ENCODE results near the gene LYPLAL1.
A peak's percentile ranks its signal among the peaks of the same experiment; 100 is the strongest.
"Not testable (repeated sequence)": the region's sequence is repeated elsewhere in the genome, so short reads cannot be mapped to it uniquely, and the experiment has no call there.

Gene LYPLAL1

DNA sequence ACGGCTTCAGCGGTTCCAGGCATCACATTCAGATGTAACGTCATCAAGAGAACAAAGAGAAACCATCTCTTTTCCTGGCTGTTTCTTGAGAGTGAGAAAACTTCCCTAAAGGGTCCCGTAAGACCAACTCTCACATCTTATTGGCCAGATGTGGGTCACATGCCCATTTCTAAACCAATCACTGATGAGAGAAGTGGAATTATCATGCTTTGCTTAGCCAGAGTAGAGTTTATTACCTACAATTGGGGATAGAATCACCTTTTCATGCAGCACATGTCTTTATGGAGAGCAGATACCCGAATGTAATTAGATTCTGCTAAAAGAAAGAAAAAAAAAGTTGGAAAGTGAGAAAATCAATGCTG lies 54.4 kb downstream of the LYPLAL1 start:
- Histone ChIP-seq H3K9ac (ENCODE audit: insufficient read length) (no peak overlapping the region), H3K9me3 (ENCODE audit: low read depth, low read length) (no peaks in the 10 kb centered on the region), H3K27ac (no peak overlapping the region), H3K36me3 (ENCODE audit: insufficient read depth, low read length) (peaks cover 3% of the 10 kb centered on the region; the same call in 1 of the 2 replicates), H3K4me3 (no peak overlapping the region)
- no peak for TF ChIP-seq POLR2AphosphoS5 (IDR thresholded peaks at IDR 0.05; ENCODE audit: borderline replicate concordance, low read depth, low read length)
- DNase-seq (ENCODE audit: low read depth, low spot score), result no peak

DNA sequence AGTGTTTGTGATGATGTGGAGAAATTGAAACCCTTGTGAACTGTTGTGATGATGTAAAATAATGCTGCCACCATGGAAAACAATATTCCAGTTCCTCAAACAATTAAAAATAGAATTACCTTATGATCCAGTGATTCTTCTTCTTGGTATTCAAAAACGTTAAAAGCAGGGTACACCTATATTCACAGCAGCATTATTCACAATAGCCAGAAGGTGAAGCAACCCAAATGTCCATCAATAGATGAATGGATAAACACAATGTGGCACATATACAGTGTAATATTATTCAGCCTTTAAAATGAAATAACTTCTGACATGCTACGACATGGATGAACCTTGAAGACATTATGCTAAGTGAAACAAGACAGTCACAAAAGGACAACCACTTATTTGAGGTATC lies 59.2 kb downstream of the LYPLAL1 start:
- Histone ChIP-seq H3K27ac (no peak overlapping the region), H3K4me3 (no peak overlapping the region), H3K9ac (ENCODE audit: insufficient read length) (no peak overlapping the region), H3K36me3 (ENCODE audit: insufficient read depth, low read length) (peaks cover under 1% of the 10 kb centered on the region; the same call in 1 of the 2 replicates), H3K9me3 (ENCODE audit: low read depth, low read length) (no peaks in the 10 kb centered on the region)
- DNase-seq (ENCODE audit: low read depth, low spot score), result no peak
- TF ChIP-seq POLR2AphosphoS5 (IDR thresholded peaks at IDR 0.05; ENCODE audit: borderline replicate concordance, low read depth, low read length) (no peak), FOXP2 (optimal IDR thresholded peaks at IDR 0.05; ENCODE audit: control extremely low read depth, extremely low read length, insufficient read depth) (no peak), EZH2 (IDR thresholded peaks at IDR 0.05) (no peak)

DNA sequence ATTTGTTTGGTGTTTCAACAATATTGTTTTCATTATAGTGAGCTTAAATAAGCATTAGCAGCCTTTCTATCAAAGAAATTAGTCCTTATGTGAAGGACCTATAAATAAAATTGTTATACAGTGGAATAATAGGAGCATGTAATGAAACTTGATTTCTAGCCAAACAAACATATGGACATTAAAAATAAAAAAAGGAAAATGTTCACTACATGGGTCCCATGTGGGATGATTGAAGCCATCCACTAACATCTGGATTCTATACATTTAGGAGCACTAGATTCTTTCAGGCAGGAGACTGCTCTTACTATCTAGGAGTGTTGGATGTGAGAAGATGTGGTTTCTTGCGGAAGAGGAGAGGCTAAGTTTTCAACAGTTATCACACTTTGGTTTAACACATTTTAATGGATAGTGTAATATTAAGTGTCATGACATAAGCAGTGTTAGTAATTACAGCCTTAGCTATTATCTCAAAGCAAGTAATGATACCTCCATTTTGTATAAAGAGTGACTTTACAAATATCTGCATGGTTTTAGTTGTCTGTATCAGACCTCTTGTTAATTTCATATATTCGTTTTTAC lies 62.3 kb downstream of the LYPLAL1 start:
- no peak overlapping the region for H3K4me3 ChIP-seq
- TF ChIP-seq EZH2 (IDR thresholded peaks at IDR 0.05) (no peak), POLR2AphosphoS5 (IDR thresholded peaks at IDR 0.05; ENCODE audit: borderline replicate concordance, low read depth, low read length) (no peak), FOXP2 (optimal IDR thresholded peaks at IDR 0.05; ENCODE audit: control extremely low read depth, extremely low read length, insufficient read depth) (no peak)
- no peak overlapping the region for H3K9ac ChIP-seq (ENCODE audit: insufficient read length)
- DNase-seq (ENCODE audit: low read depth, low spot score), result no peak
- H3K36me3 ChIP-seq (ENCODE audit: insufficient read depth, low read length), result no peaks in the 10 kb centered on the region
- no peaks in the 10 kb centered on the region for H3K9me3 ChIP-seq (ENCODE audit: low read depth, low read length)
- no peak overlapping the region for H3K27ac ChIP-seq

DNA sequence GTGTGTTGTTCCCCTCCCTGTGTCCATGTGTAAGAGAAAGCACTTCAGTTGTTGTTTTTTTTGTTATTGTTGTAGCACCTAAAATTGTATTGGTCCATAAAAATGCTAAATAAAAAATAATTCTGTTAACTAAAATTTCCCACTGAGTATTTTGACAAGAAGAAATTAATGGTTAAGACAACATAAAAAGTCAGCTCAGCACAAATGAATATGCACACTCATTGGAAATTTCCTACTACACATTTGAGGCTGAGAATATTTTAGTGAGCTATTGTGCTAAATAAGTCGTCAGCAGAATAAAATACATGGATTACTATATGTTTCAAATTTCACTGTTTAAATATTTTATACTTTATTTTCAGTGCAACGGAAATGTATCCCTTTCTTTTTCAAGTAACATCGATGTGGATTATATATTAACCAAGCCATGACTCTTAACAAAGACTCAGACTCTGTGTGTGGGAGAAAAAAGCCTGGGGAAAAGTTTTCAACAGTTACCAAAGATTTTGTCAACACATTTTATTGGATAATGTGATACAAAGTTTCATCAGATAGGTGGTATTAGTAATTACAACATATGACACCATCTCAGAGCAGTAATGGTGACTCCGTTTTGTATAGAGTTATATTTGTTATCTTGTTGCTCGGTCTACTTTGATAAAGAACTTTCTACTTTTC lies 63.4 kb downstream of the LYPLAL1 start:
- H3K27ac ChIP-seq, result peak overlapping the region; percentile 51
- TF ChIP-seq POLR2AphosphoS5 (IDR thresholded peaks at IDR 0.05; ENCODE audit: borderline replicate concordance, low read depth, low read length), result no peak
- no peak for TF ChIP-seq EZH2 (IDR thresholded peaks at IDR 0.05)
- no peak for TF ChIP-seq FOXP2 (optimal IDR thresholded peaks at IDR 0.05; ENCODE audit: control extremely low read depth, extremely low read length, insufficient read depth)
- no peak for DNase-seq (ENCODE audit: low read depth, low spot score)
- H3K4me3 ChIP-seq, result no peak overlapping the region
- H3K9me3 ChIP-seq (ENCODE audit: low read depth, low read length), result no peaks in the 10 kb centered on the region
- no peak overlapping the region for H3K9ac ChIP-seq (ENCODE audit: insufficient read length)
- H3K36me3 ChIP-seq (ENCODE audit: insufficient read depth, low read length), result no peaks in the 10 kb centered on the region

DNA sequence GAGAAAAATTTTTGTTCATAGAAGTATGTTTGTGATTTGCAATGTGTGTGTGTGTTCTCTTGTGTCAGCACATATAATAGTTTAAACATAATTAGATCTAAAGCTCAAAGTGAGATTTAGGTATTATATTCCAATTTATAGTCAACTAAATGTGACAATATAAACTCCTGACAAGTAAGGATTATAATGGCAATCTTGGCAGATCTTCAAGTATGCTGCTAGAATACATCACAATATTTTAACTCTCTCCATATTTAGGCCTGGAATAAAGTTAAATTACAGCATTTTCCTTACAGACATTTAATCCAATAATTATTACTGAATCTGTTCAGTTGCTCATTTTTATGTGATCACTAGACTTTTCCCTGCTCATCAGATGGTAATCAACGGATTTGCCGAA lies 65.8 kb downstream of the LYPLAL1 start:
- Histone ChIP-seq H3K27ac (no peak overlapping the region), H3K9me3 (ENCODE audit: low read depth, low read length) (no peaks in the 10 kb centered on the region), H3K9ac (ENCODE audit: insufficient read length) (no peak overlapping the region), H3K36me3 (ENCODE audit: insufficient read depth, low read length) (no peaks in the 10 kb centered on the region), H3K4me3 (no peak overlapping the region)
- no peak for DNase-seq (ENCODE audit: low read depth, low spot score)
- TF ChIP-seq POLR2AphosphoS5 (IDR thresholded peaks at IDR 0.05; ENCODE audit: borderline replicate concordance, low read depth, low read length), result no peak
- TF ChIP-seq EZH2 (IDR thresholded peaks at IDR 0.05), result no peak
- no peak for TF ChIP-seq FOXP2 (optimal IDR thresholded peaks at IDR 0.05; ENCODE audit: control extremely low read depth, extremely low read length, insufficient read depth)

DNA sequence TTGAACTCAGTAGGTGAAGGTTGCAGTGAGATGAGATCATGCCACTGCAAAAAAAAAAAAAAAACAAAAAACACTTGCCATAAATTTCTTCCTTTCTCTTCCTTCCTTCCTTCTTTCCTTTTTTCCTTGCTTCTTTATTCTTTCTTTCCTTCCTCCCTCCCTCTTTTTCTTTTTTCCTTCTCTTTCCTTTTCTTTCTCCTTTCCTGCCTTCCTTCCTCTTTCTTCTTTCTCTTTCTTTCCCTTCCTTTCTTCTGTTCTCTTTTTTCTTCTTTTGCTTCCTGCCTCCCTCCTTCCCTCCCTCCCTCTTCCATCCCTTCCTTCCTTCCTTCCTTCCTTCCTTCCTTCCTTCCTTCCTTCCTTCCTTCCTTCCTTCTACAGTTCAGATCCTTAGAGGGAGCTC lies 71.2 kb downstream of the LYPLAL1 start:
- Histone ChIP-seq H3K36me3 (ENCODE audit: insufficient read depth, low read length) (no peaks in the 10 kb centered on the region), H3K27ac (no peak overlapping the region), H3K9ac (ENCODE audit: insufficient read length) (no peak overlapping the region), H3K4me3 (no peak overlapping the region), H3K9me3 (ENCODE audit: low read depth, low read length) (no peaks in the 10 kb centered on the region)
- TF ChIP-seq POLR2AphosphoS5 (IDR thresholded peaks at IDR 0.05; ENCODE audit: borderline replicate concordance, low read depth, low read length), result no peak
- no peak for TF ChIP-seq FOXP2 (optimal IDR thresholded peaks at IDR 0.05; ENCODE audit: control extremely low read depth, extremely low read length, insufficient read depth)
- TF ChIP-seq EZH2 (IDR thresholded peaks at IDR 0.05), result no peak
- no peak for DNase-seq (ENCODE audit: low read depth, low spot score)

DNA sequence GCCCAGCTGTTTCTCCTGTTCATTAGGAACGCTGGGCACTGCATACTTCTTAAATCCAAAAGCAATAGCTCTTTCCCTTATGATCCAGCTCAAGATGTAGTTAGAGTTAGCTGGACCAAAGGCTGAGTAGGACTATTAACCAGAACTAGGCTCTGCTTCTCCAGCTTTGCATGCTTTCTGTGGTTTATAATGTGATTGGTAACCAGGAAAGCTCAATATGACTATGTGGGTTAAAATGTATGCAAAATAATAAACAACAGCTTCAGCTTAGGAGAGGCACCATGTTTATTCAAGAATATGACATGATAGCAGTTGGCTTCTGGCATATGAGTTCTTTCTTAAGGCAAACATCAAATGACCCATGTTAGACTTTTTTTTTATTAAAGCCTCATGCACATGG lies 73.8 kb downstream of the LYPLAL1 start:
- H3K27ac ChIP-seq, result no peak overlapping the region
- H3K4me3 ChIP-seq, result no peak overlapping the region
- no peak for TF ChIP-seq EZH2 (IDR thresholded peaks at IDR 0.05)
- no peak for TF ChIP-seq POLR2AphosphoS5 (IDR thresholded peaks at IDR 0.05; ENCODE audit: borderline replicate concordance, low read depth, low read length)
- TF ChIP-seq FOXP2 (optimal IDR thresholded peaks at IDR 0.05; ENCODE audit: control extremely low read depth, extremely low read length, insufficient read depth), result no peak
- no peaks in the 10 kb centered on the region for H3K9me3 ChIP-seq (ENCODE audit: low read depth, low read length)
- H3K36me3 ChIP-seq (ENCODE audit: insufficient read depth, low read length), result no peaks in the 10 kb centered on the region
- no peak overlapping the region for H3K9ac ChIP-seq (ENCODE audit: insufficient read length)
- DNase-seq (ENCODE audit: low read depth, low spot score), result no peak

DNA sequence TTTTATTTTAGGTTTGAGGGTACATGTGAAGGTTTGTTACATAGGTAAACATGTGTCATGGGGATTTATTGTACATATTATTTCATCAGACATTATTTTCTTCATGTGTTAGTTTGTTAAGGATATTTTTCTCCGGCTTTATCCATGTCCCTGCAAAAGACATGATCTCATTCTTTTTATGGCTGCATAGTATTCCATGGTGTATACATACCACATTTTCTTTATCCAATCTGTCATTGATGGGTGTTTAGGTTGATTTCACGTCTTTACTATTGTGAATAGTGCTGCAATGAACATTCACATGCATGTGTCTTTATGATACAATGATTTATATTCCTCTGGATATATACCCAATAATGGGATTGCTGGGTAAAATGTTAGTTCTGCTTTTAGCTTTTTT lies 76.8 kb downstream of the LYPLAL1 start:
- not testable (repeated sequence) for H3K4me3 ChIP-seq; DNase-seq (ENCODE audit: low read depth, low spot score); H3K9ac ChIP-seq (ENCODE audit: insufficient read length); H3K9me3 ChIP-seq (ENCODE audit: low read depth, low read length); H3K27ac ChIP-seq; H3K36me3 ChIP-seq (ENCODE audit: insufficient read depth, low read length)

DNA sequence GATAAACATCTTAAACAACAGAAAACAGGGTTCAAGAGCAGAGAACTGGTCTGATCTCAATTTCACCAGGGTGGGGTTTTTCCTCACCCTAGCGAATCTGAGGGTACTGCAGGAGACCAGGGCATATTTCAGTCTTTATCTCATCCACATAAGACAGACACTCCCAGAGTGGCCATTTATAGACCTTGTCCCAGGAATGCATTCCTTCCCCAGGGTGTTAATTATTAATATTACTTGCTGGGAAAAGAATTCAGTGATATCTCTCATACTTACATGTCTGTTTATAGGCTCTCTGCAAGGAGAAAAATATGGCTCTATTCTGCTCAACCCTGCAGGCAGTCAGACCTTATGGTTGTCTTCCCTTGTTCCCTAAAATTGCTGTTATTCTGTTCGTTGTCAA lies 84.1 kb downstream of the LYPLAL1 start:
- Histone ChIP-seq H3K36me3 (ENCODE audit: insufficient read depth, low read length) (no peaks in the 10 kb centered on the region), H3K9me3 (ENCODE audit: low read depth, low read length) (no peaks in the 10 kb centered on the region), H3K9ac (ENCODE audit: insufficient read length) (no peak overlapping the region), H3K4me3 (no peak overlapping the region), H3K27ac (no peak overlapping the region)
- no peak for DNase-seq (ENCODE audit: low read depth, low spot score)
- TF ChIP-seq FOXP2 (optimal IDR thresholded peaks at IDR 0.05; ENCODE audit: control extremely low read depth, extremely low read length, insufficient read depth), result no peak
- no peak for TF ChIP-seq POLR2AphosphoS5 (IDR thresholded peaks at IDR 0.05; ENCODE audit: borderline replicate concordance, low read depth, low read length)
- TF ChIP-seq EZH2 (IDR thresholded peaks at IDR 0.05), result no peak

Measured in SK-N-MC (cell line).